ENCODE data around the gene RLN3. TPM values are rescaled to one million over a fixed set of nuclear protein-coding genes. Genes with fewer than 3 reads are reported as not detected.

Gene RLN3
- total and polyA plus RNA-seq, 10 of the 15 experiments (the other 5 are each of a cell fraction or from before 2014, with no cell fraction given): not detected

- TF ChIP-seq RELA (IDR thresholded peaks at IDR 0.05; ENCODE audit: borderline replicate concordance, partially characterized antibody) (peak; percentile 32), HSF1 (IDR thresholded peaks at IDR 0.05; ENCODE audit: low read depth, low read length) (no peak), NR2C1 (IDR thresholded peaks at IDR 0.05) (no peak), MYB (IDR thresholded peaks at IDR 0.05; ENCODE audit: borderline replicate concordance, low read depth, low read length) (no peak), RAD21 (IDR thresholded peaks at IDR 0.05; ENCODE audit: insufficient read depth, low read depth, low read length) (peak; percentile 67), ATF3 (IDR thresholded peaks at IDR 0.05; ENCODE audit: borderline replicate concordance, extremely low read depth, low read depth, low read length) (no peak), E4F1 (IDR thresholded peaks at IDR 0.05; ENCODE audit: borderline replicate concordance, partially characterized antibody) (no peak), SUPT20H (IDR thresholded peaks at IDR 0.05; ENCODE audit: borderline replicate concordance, control insufficient read depth, low read depth, low read length) (no peak), NR2F1 (conservative IDR thresholded peaks at IDR 0.05) (no peak; the same call in 1 of the 2 replicates), IRF3 (IDR thresholded peaks at IDR 0.05) (no peak; the same call in 1 of the 2 replicates), TCF7 (IDR thresholded peaks at IDR 0.05; ENCODE audit: borderline replicate concordance) (no peak), MEF2B (IDR thresholded peaks at IDR 0.05; ENCODE audit: partially characterized antibody, poor library complexity, severe bottlenecking) (peak; percentile 73), MTA3 (IDR thresholded peaks at IDR 0.05; ENCODE audit: borderline replicate concordance, low read length) (no peak), BCL11A (IDR thresholded peaks at IDR 0.05; ENCODE audit: low read depth, low read length) (peak; percentile 2; the same call in 1 of the 2 replicates), RELB (IDR thresholded peaks at IDR 0.05; ENCODE audit: low read depth) (no peak; the same call in 1 of the 2 replicates), NKRF (conservative IDR thresholded peaks at IDR 0.05) (peak; percentile 67)
Observed at GRCh38 chr19:14031719-14032480, 4.0 kb downstream of the RLN3 start, which contains the start of gene IL27RA (continued).
